HepG2 (cell line): ENCODE data around the gene SERINC2. TPM values are rescaled to one million over a fixed set of nuclear protein-coding genes. Genes with fewer than 3 reads are reported as not detected.

Experiments used
- ATAC-seq: fragments of 200-7000 bp; cut with Tn5 transposase; 3 replicates; pipeline ENCODE4 v1.9.1; 2020; ENCODE audit warnings: mild to moderate bottlenecking, moderate library complexity
- BruUV-seq: library from RNA; stranded (reverse); fragments of 400-500 nt; replicated peaks from 2 replicates; lab custom pipeline; 2021; lab: Mats Ljungman, UMichigan
- CTCF ChIA-PET: fragments of 300-600 bp; formaldehyde crosslinking; extraction: SDS; loops from one replicate; lab custom pipeline; 2021; ENCODE audit warnings: low total read pairs, inconsistent platforms, low intra/inter-chr PET ratio; lab: Yijun Ruan, JAX
- POLR2A ChIA-PET: fragments of 350-600 bp; sonication (Branson Sonifier 250); formaldehyde crosslinking; loops from one replicate; lab custom pipeline; 2020; ENCODE audit warnings: antibody characterized with exemption, inconsistent platforms; lab: Yijun Ruan, JAX
- DNase-seq: peaks from one replicate; pipeline ENCODE4 v3.0.0-alpha.2; 2015; ENCODE audit warnings: low spot score
- FAIRE-seq: peaks from 3 replicates; lab custom pipeline; 2011; peaks lifted over from hg19 to GRCh38; lab: Jason Lieb, UNC
- H2AFZ ChIP-seq: one replicate; pipeline ENCODE4 v1.6.1; 2011; ENCODE audit warnings: low read length, inconsistent platforms
- H3K27ac ChIP-seq: fragments of 300-600 bp; 3 replicates; pipeline ENCODE4 v1.8.0; 2011; ENCODE audit warnings: mixed run types, mild to moderate bottlenecking, mixed read lengths, low read length, inconsistent platforms; ENCODE audit not compliant: insufficient read depth; ENCODE audit errors: extremely low read length
- H3K27me3 ChIP-seq, 2 experiments: fragments of 200-600 bp in 1 of 2; 2 replicates in 1 of 2; 3 replicates in 1 of 2; pipeline versions ENCODE4 v1.6.0 to v1.8.0; 2011; ENCODE audit warnings: low read length in 2 of 2, mild to moderate bottlenecking in 2 of 2, moderate library complexity in 2 of 2, inconsistent platforms in 1 of 2; ENCODE audit not compliant: insufficient read depth in 2 of 2, control insufficient read depth in 1 of 2
- H3K36me3 ChIP-seq, 2 experiments: fragments of 200-600 bp in 1 of 2; replicated peaks in 1 of 2; 2 replicates in 1 of 2; 3 replicates in 1 of 2; pipeline versions ENCODE4 v1.5.1 to v1.8.0; 2011; ENCODE audit warnings: low read length in 2 of 2, inconsistent platforms in 1 of 2; ENCODE audit not compliant: insufficient read depth in 2 of 2, control insufficient read depth in 1 of 2
- H3K4me1 ChIP-seq: 2 replicates; pipeline ENCODE4 v1.5.1; 2012; ENCODE audit warnings: low read length, inconsistent platforms; ENCODE audit not compliant: insufficient read depth
- H3K4me2 ChIP-seq: 2 replicates; pipeline ENCODE4 v1.6.0; 2011; ENCODE audit warnings: low read depth, low read length, inconsistent platforms
- H3K4me3 ChIP-seq, 3 experiments: fragments of 200-600 bp in 1 of 3; sonication (generic), shearing (Covaris generic) in 1 of 3; replicated peaks in 1 of 3; 2 replicates each; pipeline ENCODE4 v1.5.1; 2011 to 2016; ENCODE audit warnings: low read length in 3 of 3, inconsistent platforms in 2 of 3, low read depth in 2 of 3, mild to moderate bottlenecking in 2 of 3, control low read depth in 1 of 3, mixed read lengths in 1 of 3; ENCODE audit not compliant: insufficient read depth in 1 of 3
- H3K79me2 ChIP-seq: one replicate; pipeline ENCODE4 v1.6.1; 2011; ENCODE audit warnings: low read length, inconsistent platforms; ENCODE audit not compliant: insufficient read depth
- H3K9ac ChIP-seq: 2 replicates; pipeline ENCODE4 v1.6.0; 2011; ENCODE audit warnings: mild to moderate bottlenecking, low read depth, low read length, inconsistent platforms; ENCODE audit not compliant: insufficient read depth
- H3K9me3 ChIP-seq: 2 replicates; pipeline ENCODE4 v1.5.1; 2012; ENCODE audit warnings: mild to moderate bottlenecking, low read length
- H4K20me1 ChIP-seq: 2 replicates; pipeline ENCODE4 v1.6.0; 2011; ENCODE audit warnings: inconsistent platforms, mild to moderate bottlenecking, low read length, moderate library complexity; ENCODE audit not compliant: insufficient read depth
- DRAP1 ChIP-seq: IDR thresholded peaks from 2 replicates; pipeline ENCODE4 v1.6.1; 2016; ENCODE audit warnings: missing genetic modification reagents, missing compliant biosample characterization
- ETV6 ChIP-seq: sonication (generic); formaldehyde crosslinking; conservative IDR thresholded peaks from 2 replicates; pipeline ENCODE4 v1.4.0; 2020; ENCODE audit warnings: missing genetic modification reagents
- KDM1A ChIP-seq: IDR thresholded peaks from 2 replicates; pipeline ENCODE4 v1.6.1; 2016; ENCODE audit warnings: missing compliant biosample characterization
- KDM4B ChIP-seq: sonication (generic); formaldehyde crosslinking; IDR thresholded peaks from 2 replicates; pipeline ENCODE4 v1.4.0; 2020; ENCODE audit warnings: missing genetic modification reagents
- KDM5B ChIP-seq: sonication (generic); formaldehyde crosslinking; IDR thresholded peaks from 2 replicates; pipeline ENCODE4 v1.4.0; 2020; ENCODE audit warnings: missing genetic modification reagents, mild to moderate bottlenecking, borderline replicate concordance
- KMT2A ChIP-seq: sonication (generic); formaldehyde crosslinking; IDR thresholded peaks from 2 replicates; pipeline ENCODE4 v1.4.0; 2020; ENCODE audit warnings: missing genetic modification reagents
- MAFF ChIP-seq: IDR thresholded peaks from 2 replicates; pipeline ENCODE4 v1.6.1; 2011; ENCODE audit warnings: low read depth, low read length, improper control_type of control experiment
- MATR3 ChIP-seq: sonication (generic); formaldehyde crosslinking; IDR thresholded peaks from 2 replicates; pipeline ENCODE4 v1.4.0; 2020; ENCODE audit warnings: missing genetic modification reagents
- ONECUT2 ChIP-seq: sonication (generic); formaldehyde crosslinking; IDR thresholded peaks from 2 replicates; pipeline ENCODE4 v1.4.0; 2020; ENCODE audit warnings: missing genetic modification reagents
- PAWR ChIP-seq: sonication (generic); formaldehyde crosslinking; IDR thresholded peaks from 2 replicates; pipeline ENCODE4 v1.4.0; 2020; ENCODE audit warnings: missing genetic modification reagents, mild to moderate bottlenecking, borderline replicate concordance
- PCBP1 ChIP-seq: fragments of 200-400 bp; formaldehyde crosslinking; IDR thresholded peaks from 2 replicates; pipeline ENCODE4 v1.6.1; 2017; ENCODE audit warnings: mild to moderate bottlenecking, low read depth, low read length, borderline replicate concordance
- PCBP2 ChIP-seq: fragments of 200-400 bp; formaldehyde crosslinking; optimal IDR thresholded peaks from 2 replicates; pipeline ENCODE3; 2018; ENCODE audit warnings: low read length, low read depth; ENCODE audit not compliant: poor library complexity, severe bottlenecking
- TAF15 ChIP-seq: fragments of 200-400 bp; formaldehyde crosslinking; IDR thresholded peaks from one replicate; pipeline ENCODE4 v1.6.1; 2018; ENCODE audit warnings: mild to moderate bottlenecking, low read depth, low read length; ENCODE audit not compliant: poor library complexity, severe bottlenecking
- ZNF530 ChIP-seq: sonication (generic); formaldehyde crosslinking; IDR thresholded peaks from 2 replicates; pipeline ENCODE4 v1.5.0; 2020; ENCODE audit warnings: low read depth, mild to moderate bottlenecking, missing genetic modification reagents
- ZNF607 ChIP-seq: sonication (generic); formaldehyde crosslinking; IDR thresholded peaks from 2 replicates; pipeline ENCODE4 v1.5.1; 2020; ENCODE audit warnings: missing genetic modification reagents, mild to moderate bottlenecking, borderline replicate concordance
- ZNF720 ChIP-seq: sonication (generic); formaldehyde crosslinking; IDR thresholded peaks from 2 replicates; pipeline ENCODE4 v1.4.0; 2020; ENCODE audit warnings: missing genetic modification reagents
- WGBS: methylation state at CpG from one replicate; pipeline ENCODE4 v1.1.6; 2017; ENCODE audit warnings: low lambda C conversion rate; 5-methylcytosine and 5-hydroxymethylcytosine counted together
- in situ Hi-C: cut with HindIII; loops from 2 replicates; pipeline ENCODE4 v1.10.0; 2017; ENCODE audit warnings: low pct_unique_long_range_greater_than_20kb; ENCODE audit not compliant: extremely low pct_ligation_motif_present
- intact Hi-C: fragments of 100-400 bp; cut with micrococcal nuclease; formaldehyde crosslinking; loops from one replicate; pipeline ENCODE4 v1.10.0; 2022; ENCODE audit not compliant: unreplicated experiment
- polyA plus RNA-seq, 8 experiments: library from polyadenylated mRNA; depleted of rRNA in 3 of 8; stranded (reverse) in 7 of 8; unstranded in 1 of 8; fragments of >200 nt; fragmentation: Illumina TruSeq in 4 of 8; extraction: Trizol in 4 of 8; gene quantifications; 2 replicates each; pipeline versions ENCODE4 v1.2.1 to v1.2.3, GENCODE V29; 2011 to 2016; ENCODE audit warnings: low read depth in 4 of 8, missing spikeins in 1 of 8, mixed read lengths in 1 of 8; ENCODE audit not compliant: insufficient read depth in 1 of 8
- total RNA-seq, 5 experiments: library from RNA; depleted of rRNA; stranded (reverse); fragments of >200 nt; fragmentation: Illumina TruSeq; extraction: Trizol; gene quantifications; 2 replicates each; pipeline ENCODE4 v1.2.3, GENCODE V29; 2016; ENCODE audit warnings: low read depth in 1 of 5
- TF ChIP-seq, protein P1 (sequence below): sonication (generic); formaldehyde crosslinking; conservative IDR thresholded peaks from 2 replicates; pipeline ENCODE4 v1.4.0; 2020; ENCODE audit warnings: missing genetic modification reagents
- TF ChIP-seq, protein P2 (sequence below): sonication (generic); formaldehyde crosslinking; IDR thresholded peaks from 2 replicates; pipeline ENCODE4 v1.8.0; 2022; ENCODE audit warnings: low read depth, missing genetic modification reagents

The SERINC2 gene
- total and polyA plus RNA-seq, 2 of the 13 experiments (the other 11 are each of a cell fraction or from before 2014, with no cell fraction given), result 4.8 to 126 TPM

- no peaks in the 10 kb centered on the region for H3K79me2 ChIP-seq
- 77% methylated on average over 1 of the region's 1 CpG for WGBS
- FAIRE-seq (no peak), ATAC-seq (no peak), DNase-seq (no peak)
- H4K20me1 ChIP-seq, result no peaks in the 10 kb centered on the region
- TF ChIP-seq ZNF720 (CRISPR knock-in tag) (no peak), ONECUT2 (CRISPR knock-in tag) (no peak), MATR3 (no peak), KDM4B (CRISPR knock-in tag) (no peak), MAFF (no peak), ETV6 (CRISPR knock-in tag) (no peak), ZNF607 (CRISPR knock-in tag) (no peak), PCBP1 (no peak), KDM5B (CRISPR knock-in tag) (no peak), KMT2A (CRISPR knock-in tag) (no peak), TAF15 (no peak), PAWR (CRISPR knock-in tag) (no peak), ZNF530 (CRISPR knock-in tag) (no peak), KDM1A (CRISPR knock-in tag) (no peak), PCBP2 (no peak), DRAP1 (CRISPR knock-in tag) (no peak)
- TF ChIP-seq, protein P1, sequence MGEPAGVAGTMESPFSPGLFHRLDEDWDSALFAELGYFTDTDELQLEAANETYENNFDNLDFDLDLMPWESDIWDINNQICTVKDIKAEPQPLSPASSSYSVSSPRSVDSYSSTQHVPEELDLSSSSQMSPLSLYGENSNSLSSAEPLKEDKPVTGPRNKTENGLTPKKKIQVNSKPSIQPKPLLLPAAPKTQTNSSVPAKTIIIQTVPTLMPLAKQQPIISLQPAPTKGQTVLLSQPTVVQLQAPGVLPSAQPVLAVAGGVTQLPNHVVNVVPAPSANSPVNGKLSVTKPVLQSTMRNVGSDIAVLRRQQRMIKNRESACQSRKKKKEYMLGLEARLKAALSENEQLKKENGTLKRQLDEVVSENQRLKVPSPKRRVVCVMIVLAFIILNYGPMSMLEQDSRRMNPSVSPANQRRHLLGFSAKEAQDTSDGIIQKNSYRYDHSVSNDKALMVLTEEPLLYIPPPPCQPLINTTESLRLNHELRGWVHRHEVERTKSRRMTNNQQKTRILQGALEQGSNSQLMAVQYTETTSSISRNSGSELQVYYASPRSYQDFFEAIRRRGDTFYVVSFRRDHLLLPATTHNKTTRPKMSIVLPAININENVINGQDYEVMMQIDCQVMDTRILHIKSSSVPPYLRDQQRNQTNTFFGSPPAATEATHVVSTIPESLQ (CRISPR knock-in tag), result no peak
- TF ChIP-seq, protein P2, sequence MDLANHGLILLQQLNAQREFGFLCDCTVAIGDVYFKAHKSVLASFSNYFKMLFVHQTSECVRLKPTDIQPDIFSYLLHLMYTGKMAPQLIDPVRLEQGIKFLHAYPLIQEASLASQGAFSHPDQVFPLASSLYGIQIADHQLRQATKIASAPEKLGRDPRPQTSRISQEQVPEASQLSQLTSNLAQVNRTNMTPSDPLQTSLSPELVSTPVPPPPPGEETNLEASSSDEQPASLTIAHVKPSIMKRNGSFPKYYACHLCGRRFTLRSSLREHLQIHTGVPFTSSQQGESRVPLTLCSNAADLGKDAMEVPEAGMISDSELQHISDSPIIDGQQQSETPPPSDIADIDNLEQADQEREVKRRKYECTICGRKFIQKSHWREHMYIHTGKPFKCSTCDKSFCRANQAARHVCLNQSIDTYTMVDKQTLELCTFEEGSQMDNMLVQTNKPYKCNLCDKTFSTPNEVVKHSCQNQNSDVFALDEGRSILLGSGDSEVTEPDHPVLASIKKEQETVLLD, result no peak
- no peak overlapping the region for H3K4me2 ChIP-seq
- H3K27ac ChIP-seq, result no peak overlapping the region
- intact Hi-C loops (no loop called here), in situ Hi-C loops (no loop called here)
- no peaks in the 10 kb centered on the region for H3K9me3 ChIP-seq
- POLR2A ChIA-PET, result no interaction called here
- H3K27me3 ChIP-seq, result no peaks in the 10 kb centered on the region
- no peak overlapping the region for H2AFZ ChIP-seq
- H3K36me3 ChIP-seq, result no peaks in the 10 kb centered on the region
- H3K4me1 ChIP-seq, result no peaks in the 10 kb centered on the region
- CTCF ChIA-PET, result no interaction called here
- H3K4me3 ChIP-seq, result no peak overlapping the region
- H3K9ac ChIP-seq, result no peak overlapping the region
- BruUV-seq, result no TSS peak
Measured at GRCh38 chr1:31383967-31384366, 29.0 kb upstream of the SERINC2 start.
